Ascending aorta (tissue), 2 donors: ENCODE measurements around the gene SHB. TPM values are rescaled to one million over a fixed set of nuclear protein-coding genes. Genes with fewer than 3 reads are reported as not detected.

ENCODE experiments used
- DNase-seq, 2 donors: peaks; one replicate each; pipeline ENCODE4 v3.0.0-alpha.2; 2019; ENCODE audit warnings: low spot score in 2 of 2
- H3K27ac ChIP-seq, 2 donors: fragments of 200-600 bp; sonication (generic); one replicate each; pipeline ENCODE4 v1.5.1; 2016 to 2017; ENCODE audit warnings: mild to moderate bottlenecking in 1 of 2
- H3K27me3 ChIP-seq: fragments of 200-600 bp; sonication (generic); one replicate; pipeline ENCODE4 v1.5.1; 2017
- H3K36me3 ChIP-seq, 2 donors: fragments of 200-600 bp; sonication (generic); one replicate each; pipeline ENCODE4 v1.5.1; 2016
- H3K4me1 ChIP-seq, 2 donors: fragments of 200-600 bp; sonication (generic); one replicate each; pipeline ENCODE4 v1.5.1; 2016 to 2017; ENCODE audit warnings: mild to moderate bottlenecking in 1 of 2
- H3K4me3 ChIP-seq, 2 donors: fragments of 200-600 bp; sonication (generic); one replicate each; pipeline ENCODE4 v1.5.1; 2016 to 2017; ENCODE audit warnings: mild to moderate bottlenecking in 1 of 2
- H3K9me3 ChIP-seq, 2 donors: fragments of 200-600 bp; sonication (generic); one replicate each; pipeline ENCODE4 v1.5.1; 2016
- intact Hi-C: fragments of 100-400 bp; cut with DNase I; formaldehyde crosslinking; loops from one replicate; pipeline ENCODE4 v1.15.1; 2023
- total RNA-seq: library from RNA; depleted of rRNA; stranded (reverse); fragments of >200 nt; gene quantifications from one replicate; pipeline ENCODE4 v1.1.0, GENCODE V29; 2016
- TF ChIP-seq, protein P1 (sequence below), 3 experiments: fragments of 200-600 bp in 2 of 3; fragments of 450-650 bp in 1 of 3; sonication (generic) in 2 of 3; IDR thresholded peaks; one replicate each; pipeline ENCODE4 v1.5.1; 2016 to 2019; ENCODE audit warnings: antibody characterized with exemption in 3 of 3, mild to moderate bottlenecking in 1 of 3, moderate library complexity in 1 of 3

The SHB gene
- total RNA-seq, 1 donor from 2014 or later = 77.8 TPM

GRCh38 chr9:37921546-37922300, 147.3 kb downstream of the SHB start:
- DNase-seq = no peak
- H3K4me1 ChIP-seq = peaks cover 0 to 2% of the 10 kb centered on the region in 2 donors
- H3K36me3 ChIP-seq = peaks cover 14% of the 10 kb centered on the region in 2 donors
- H3K27ac ChIP-seq = no peak overlapping the region
- H3K4me3 ChIP-seq = no peak overlapping the region
- intact Hi-C loops = no loop called here
- H3K9me3 ChIP-seq = no peaks in the 10 kb centered on the region
- TF ChIP-seq, protein P1, sequence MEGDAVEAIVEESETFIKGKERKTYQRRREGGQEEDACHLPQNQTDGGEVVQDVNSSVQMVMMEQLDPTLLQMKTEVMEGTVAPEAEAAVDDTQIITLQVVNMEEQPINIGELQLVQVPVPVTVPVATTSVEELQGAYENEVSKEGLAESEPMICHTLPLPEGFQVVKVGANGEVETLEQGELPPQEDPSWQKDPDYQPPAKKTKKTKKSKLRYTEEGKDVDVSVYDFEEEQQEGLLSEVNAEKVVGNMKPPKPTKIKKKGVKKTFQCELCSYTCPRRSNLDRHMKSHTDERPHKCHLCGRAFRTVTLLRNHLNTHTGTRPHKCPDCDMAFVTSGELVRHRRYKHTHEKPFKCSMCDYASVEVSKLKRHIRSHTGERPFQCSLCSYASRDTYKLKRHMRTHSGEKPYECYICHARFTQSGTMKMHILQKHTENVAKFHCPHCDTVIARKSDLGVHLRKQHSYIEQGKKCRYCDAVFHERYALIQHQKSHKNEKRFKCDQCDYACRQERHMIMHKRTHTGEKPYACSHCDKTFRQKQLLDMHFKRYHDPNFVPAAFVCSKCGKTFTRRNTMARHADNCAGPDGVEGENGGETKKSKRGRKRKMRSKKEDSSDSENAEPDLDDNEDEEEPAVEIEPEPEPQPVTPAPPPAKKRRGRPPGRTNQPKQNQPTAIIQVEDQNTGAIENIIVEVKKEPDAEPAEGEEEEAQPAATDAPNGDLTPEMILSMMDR (IDR thresholded peaks at IDR 0.05) = peak in 2 of 3 experiments; percentile 32 to 62
- no peaks in the 10 kb centered on the region for H3K27me3 ChIP-seq

DNA sequence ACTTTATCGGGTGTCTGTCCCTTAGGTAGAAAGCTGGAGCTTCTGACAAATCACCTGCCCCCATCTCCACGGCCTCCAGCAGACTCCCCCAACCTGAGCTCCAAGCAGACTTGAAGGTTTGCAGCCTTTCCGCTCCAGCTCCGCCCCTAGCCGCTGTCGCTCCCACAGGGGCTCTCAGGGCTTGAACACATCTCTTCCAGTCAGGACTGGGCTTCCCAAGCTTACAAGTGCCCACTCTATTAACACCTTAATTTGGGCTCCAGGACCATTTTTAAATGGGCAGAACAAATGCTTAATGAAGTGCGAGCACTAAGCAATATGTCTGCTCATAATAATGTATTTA, 147.9 kb downstream of the SHB start:
- no peaks in the 10 kb centered on the region for H3K9me3 ChIP-seq
- no peak for DNase-seq
- peaks cover 0 to 2% of the 10 kb centered on the region in 2 donors for H3K4me1 ChIP-seq
- no peak overlapping the region for H3K27ac ChIP-seq
- no peaks in the 10 kb centered on the region for H3K27me3 ChIP-seq
- no peak overlapping the region for H3K4me3 ChIP-seq
- intact Hi-C loops = no loop called here
- H3K36me3 ChIP-seq = peaks cover 14 to 20% of the 10 kb centered on the region in 2 donors
- TF ChIP-seq, protein P1 (IDR thresholded peaks at IDR 0.05) = no peak

DNA sequence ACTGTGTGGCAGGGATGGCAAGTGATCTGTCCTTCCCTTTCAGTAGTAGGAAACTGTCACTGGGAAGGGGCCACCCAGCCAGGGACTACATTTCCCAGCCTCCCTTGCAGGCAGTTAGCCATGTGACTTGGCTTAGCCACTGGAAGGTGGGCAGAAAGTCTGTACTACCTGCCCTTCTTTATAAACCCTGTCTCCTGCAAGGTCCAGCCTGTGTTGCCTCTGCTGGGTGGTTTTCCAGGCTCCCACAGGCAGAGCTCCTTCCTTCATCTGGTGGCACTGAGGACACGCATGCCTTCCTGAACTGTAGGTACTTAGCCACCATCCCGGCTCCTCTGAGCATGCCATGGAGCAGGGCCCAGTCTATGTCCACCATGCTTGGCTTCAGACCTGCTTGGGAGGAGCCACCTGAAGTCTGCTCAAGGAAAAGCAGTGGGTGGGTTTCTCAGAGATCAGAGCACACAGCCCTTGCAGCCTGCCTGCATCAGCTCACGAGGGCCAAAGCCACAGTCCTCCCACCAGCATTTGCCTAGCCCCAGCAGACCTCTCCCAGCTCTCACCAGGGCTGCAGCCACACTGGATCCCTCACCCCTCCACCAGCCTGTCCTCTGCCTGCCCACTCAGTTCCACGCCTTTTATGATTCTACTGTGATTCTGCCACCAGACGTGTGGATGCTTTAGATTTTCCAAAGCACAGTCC, 148.4 kb downstream of the SHB start:
- Histone ChIP-seq H3K27ac (no peak overlapping the region), H3K27me3 (no peaks in the 10 kb centered on the region), H3K9me3 (no peaks in the 10 kb centered on the region), H3K4me1 (peaks cover 0 to 2% of the 10 kb centered on the region in 2 donors), H3K4me3 (no peak overlapping the region), H3K36me3 (peaks cover 18 to 21% of the 10 kb centered on the region in 2 donors)
- intact Hi-C loops = no loop called here
- DNase-seq = no peak
- TF ChIP-seq, protein P1 (IDR thresholded peaks at IDR 0.05) = no peak

DNA sequence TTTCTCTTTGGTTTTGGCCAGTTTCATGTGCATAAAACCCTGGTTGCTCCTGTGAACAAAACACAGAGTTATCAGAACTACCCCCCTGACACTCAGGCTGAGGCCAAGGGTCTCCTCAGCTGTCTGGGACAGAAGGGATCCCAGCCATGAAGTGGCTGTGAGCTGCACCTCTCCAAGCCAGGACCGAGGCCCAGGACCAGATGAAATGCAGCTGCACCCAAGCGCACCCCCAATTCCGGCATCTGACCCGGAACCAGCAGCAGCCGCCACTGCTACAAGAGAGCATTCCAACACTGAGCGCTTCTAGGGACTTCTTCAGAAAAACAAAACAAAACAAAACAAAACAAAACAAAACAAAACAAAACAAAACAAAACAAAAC, 149.1 kb downstream of the SHB start:
- Histone ChIP-seq H3K4me3 (no peak overlapping the region), H3K36me3 (peaks cover 18 to 21% of the 10 kb centered on the region in 2 donors), H3K27ac (no peak overlapping the region), H3K27me3 (no peaks in the 10 kb centered on the region), H3K9me3 (no peaks in the 10 kb centered on the region), H3K4me1 (peaks cover 0 to 2% of the 10 kb centered on the region in 2 donors)
- DNase-seq = no peak
- intact Hi-C loops = no loop called here
- TF ChIP-seq, protein P1 (IDR thresholded peaks at IDR 0.05) = no peak

- H3K27ac ChIP-seq = no peak overlapping the region
- TF ChIP-seq, protein P1 (IDR thresholded peaks at IDR 0.05) = no peak
- no peak overlapping the region for H3K4me3 ChIP-seq
- peaks cover 18 to 21% of the 10 kb centered on the region in 2 donors for H3K36me3 ChIP-seq
- H3K27me3 ChIP-seq = no peaks in the 10 kb centered on the region
- intact Hi-C loops = no loop called here
- DNase-seq = no peak
- no peaks in the 10 kb centered on the region for H3K9me3 ChIP-seq
- H3K4me1 ChIP-seq = peaks cover 0 to 2% of the 10 kb centered on the region in 2 donors
Measured at GRCh38 chr9:37919246-37919955, 149.6 kb downstream of the SHB start.
